ENCODE data around the gene XPR1.

Gene XPR1

GRCh38 chr1:180907313-180908055 lies 275.7 kb downstream of the XPR1 start:
- Histone ChIP-seq H3K4me2 (ENCODE audit: low read length) (no peak overlapping the region), H3K27ac (no peak overlapping the region), H3K4me1 (no peaks in the 10 kb centered on the region), H3K9me3 (ENCODE audit: control insufficient read depth, low read length) (no peaks in the 10 kb centered on the region), H3K36me3 (ENCODE audit: control insufficient read depth, insufficient read depth, low read length) (no peaks in the 10 kb centered on the region), H3K79me2 (no peaks in the 10 kb centered on the region), H2AFZ (no peak overlapping the region), H3K4me3 (ENCODE audit: low read depth, low read length) (no peak overlapping the region), H3K27me3 (ENCODE audit: control insufficient read depth, insufficient read depth, low read length) (no peaks in the 10 kb centered on the region), H3K9ac (no peak overlapping the region)
- TF ChIP-seq CTCF (IDR thresholded peaks at IDR 0.05), result no peak

- Histone ChIP-seq H3K27ac (no peak overlapping the region), H3K4me1 (no peaks in the 10 kb centered on the region), H3K36me3 (ENCODE audit: control insufficient read depth, insufficient read depth, low read length) (no peaks in the 10 kb centered on the region), H3K4me2 (ENCODE audit: low read length) (no peak overlapping the region), H3K27me3 (ENCODE audit: control insufficient read depth, insufficient read depth, low read length) (no peaks in the 10 kb centered on the region), H3K4me3 (ENCODE audit: low read depth, low read length) (no peak overlapping the region), H3K9me3 (ENCODE audit: control insufficient read depth, low read length) (no peaks in the 10 kb centered on the region), H3K79me2 (no peaks in the 10 kb centered on the region), H3K9ac (no peak overlapping the region), H2AFZ (no peak overlapping the region)
- TF ChIP-seq CTCF (IDR thresholded peaks at IDR 0.05), result no peak
Observed at GRCh38 chr1:180908074-180908765, 276.4 kb downstream of the XPR1 start.

GRCh38 chr1:180909005-180909414 lies 277.2 kb downstream of the XPR1 start:
- Histone ChIP-seq H3K4me2 (ENCODE audit: low read length) (no peak overlapping the region), H3K9me3 (ENCODE audit: control insufficient read depth, low read length) (no peaks in the 10 kb centered on the region), H3K27ac (no peak overlapping the region), H3K36me3 (ENCODE audit: control insufficient read depth, insufficient read depth, low read length) (no peaks in the 10 kb centered on the region), H3K4me1 (no peaks in the 10 kb centered on the region), H3K4me3 (ENCODE audit: low read depth, low read length) (no peak overlapping the region), H3K27me3 (ENCODE audit: control insufficient read depth, insufficient read depth, low read length) (no peaks in the 10 kb centered on the region), H3K79me2 (no peaks in the 10 kb centered on the region), H3K9ac (no peak overlapping the region), H2AFZ (no peak overlapping the region)
- TF ChIP-seq CTCF (IDR thresholded peaks at IDR 0.05), result no peak

- Histone ChIP-seq H2AFZ (no peak overlapping the region), H3K79me2 (no peaks in the 10 kb centered on the region), H3K9ac (no peak overlapping the region), H3K27me3 (ENCODE audit: control insufficient read depth, insufficient read depth, low read length) (no peaks in the 10 kb centered on the region), H3K4me3 (ENCODE audit: low read depth, low read length) (no peak overlapping the region), H3K27ac (no peak overlapping the region), H3K36me3 (ENCODE audit: control insufficient read depth, insufficient read depth, low read length) (no peaks in the 10 kb centered on the region), H3K4me2 (ENCODE audit: low read length) (no peak overlapping the region), H3K4me1 (no peaks in the 10 kb centered on the region), H3K9me3 (ENCODE audit: control insufficient read depth, low read length) (no peaks in the 10 kb centered on the region)
- TF ChIP-seq CTCF (IDR thresholded peaks at IDR 0.05), result no peak
Observed at GRCh38 chr1:180909462-180909976, 277.7 kb downstream of the XPR1 start.
